GM21367 (cell line): ENCODE results near the gene ATP9B.

Experiments
- ATAC-seq: cut with Tn5 transposase; IDR thresholded peaks from one replicate; pipeline ENCODE4 v1.9.1; 2021; ENCODE audit not compliant: unreplicated experiment

Gene ATP9B

GRCh38 chr18:79405019-79405780, 336.0 kb downstream of the ATP9B start:
- peak; percentile 2 for ATAC-seq

- ATAC-seq: peak; percentile 77
These were observed 336.8 kb downstream of the ATP9B start for GRCh38 chr18:79405781-79406575.

DNA sequence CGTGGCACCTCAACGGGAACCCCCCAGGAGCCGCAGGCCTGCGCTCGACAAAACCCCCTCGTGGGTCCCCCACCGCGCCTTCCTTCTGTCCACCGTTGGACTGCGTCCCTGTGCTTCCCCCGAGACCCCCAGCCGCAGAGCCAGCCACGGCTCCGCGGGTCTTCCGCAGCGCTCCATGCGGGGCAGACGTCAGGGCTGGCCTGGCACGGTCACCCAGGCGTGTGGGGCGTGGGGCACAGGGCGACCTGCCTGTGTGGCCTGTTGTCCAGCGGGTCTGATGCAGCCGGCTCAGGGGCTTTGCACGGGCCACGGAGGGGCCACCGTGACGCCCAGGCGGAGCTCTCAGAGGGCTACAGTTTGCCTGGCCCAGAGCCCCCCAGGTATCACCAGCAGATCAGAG, 337.5 kb downstream of the ATP9B start:
- ATAC-seq: no peak

- ATAC-seq: no peak
These were observed 340.1 kb downstream of the ATP9B start for GRCh38 chr18:79409313-79409712.

GRCh38 chr18:79410171-79410641, 341.0 kb downstream of the ATP9B start:
- ATAC-seq: no peak

GRCh38 chr18:79410731-79411613, 341.8 kb downstream of the ATP9B start:
- ATAC-seq: no peak

GRCh38 chr18:79411614-79412526, 342.7 kb downstream of the ATP9B start:
- ATAC-seq: no peak

GRCh38 chr18:79413025-79413424, 343.8 kb downstream of the ATP9B start:
- no peak for ATAC-seq

GRCh38 chr18:79413426-79413825, 344.2 kb downstream of the ATP9B start:
- ATAC-seq: no peak

DNA sequence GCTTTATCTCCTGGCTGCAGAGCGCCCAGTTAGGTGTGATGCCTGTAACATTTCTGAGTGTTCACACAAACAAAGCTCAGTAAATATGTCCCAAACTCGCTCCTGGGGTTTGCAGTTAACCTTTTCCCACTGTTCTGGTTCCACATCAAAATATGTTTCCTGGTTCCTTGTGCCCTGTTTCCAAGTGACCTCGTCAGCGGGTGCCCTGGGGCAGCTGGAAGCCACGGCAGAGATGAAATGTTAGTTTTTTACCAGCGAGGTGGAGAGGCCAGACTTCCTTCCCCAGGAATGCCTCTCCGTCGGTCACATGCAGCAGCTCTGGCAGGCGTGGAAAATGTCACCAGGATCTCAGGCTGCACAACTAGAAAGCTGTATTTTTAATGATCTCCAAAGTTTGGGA, 344.7 kb downstream of the ATP9B start:
- ATAC-seq: no peak

DNA sequence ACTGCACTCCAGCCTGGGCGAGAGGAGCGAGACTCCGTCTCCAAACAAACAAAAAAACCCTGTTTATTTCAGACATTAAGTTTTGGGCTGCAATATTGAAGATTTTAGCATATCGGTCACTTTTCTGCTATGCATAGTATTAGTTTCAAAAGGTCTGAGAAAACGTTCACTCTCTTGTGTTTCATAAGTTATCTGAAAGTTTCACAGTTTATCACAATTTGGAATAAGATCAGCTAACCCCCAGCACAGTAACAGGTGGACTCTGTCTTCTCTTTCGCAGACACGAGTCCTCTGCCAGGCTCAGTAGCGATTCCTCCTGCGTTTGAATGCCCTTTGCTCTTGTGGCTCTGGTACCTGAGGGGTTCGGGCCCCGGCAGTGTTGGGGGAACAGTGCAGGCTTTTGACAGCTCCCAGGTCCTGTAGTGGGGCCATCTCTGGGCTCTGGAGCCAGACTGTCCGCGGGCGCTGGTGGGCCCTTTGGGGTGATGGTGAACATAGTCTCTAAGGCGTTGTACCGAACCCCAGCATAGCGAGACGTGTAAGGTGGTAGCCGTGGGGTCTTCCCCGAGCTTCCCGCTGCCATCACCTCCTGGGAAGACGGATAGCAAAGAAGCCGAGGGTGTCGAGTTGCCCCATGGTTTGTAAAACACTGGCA, 347.0 kb downstream of the ATP9B start:
- ATAC-seq: no peak

- no peak for ATAC-seq
These were observed 347.5 kb downstream of the ATP9B start for GRCh38 chr18:79416677-79417052.

DNA sequence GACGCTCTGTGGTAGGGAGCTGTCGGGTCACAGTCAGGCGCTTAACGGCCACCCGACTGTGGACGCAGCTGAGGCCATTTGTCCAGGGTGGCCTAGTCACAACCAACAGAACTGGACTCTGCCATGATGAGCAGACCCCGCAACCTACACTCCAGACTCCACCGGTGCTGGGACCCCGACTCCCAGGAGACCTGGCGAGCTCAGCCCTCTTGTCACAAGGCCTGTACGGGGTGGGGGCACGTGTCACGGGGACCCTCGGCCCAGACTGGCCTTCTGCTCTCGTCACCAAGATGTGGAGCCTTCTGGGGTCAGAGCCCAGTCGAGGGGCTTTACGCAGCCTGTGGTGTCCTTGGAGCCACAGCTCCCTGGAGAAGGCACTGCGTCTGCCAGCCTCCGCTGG, 349.0 kb downstream of the ATP9B start:
- no peak for ATAC-seq

- no peak for ATAC-seq
These were observed 349.4 kb downstream of the ATP9B start for GRCh38 chr18:79418642-79419041.

- no peak for ATAC-seq
These were observed 351.0 kb downstream of the ATP9B start for GRCh38 chr18:79420033-79420745.

DNA sequence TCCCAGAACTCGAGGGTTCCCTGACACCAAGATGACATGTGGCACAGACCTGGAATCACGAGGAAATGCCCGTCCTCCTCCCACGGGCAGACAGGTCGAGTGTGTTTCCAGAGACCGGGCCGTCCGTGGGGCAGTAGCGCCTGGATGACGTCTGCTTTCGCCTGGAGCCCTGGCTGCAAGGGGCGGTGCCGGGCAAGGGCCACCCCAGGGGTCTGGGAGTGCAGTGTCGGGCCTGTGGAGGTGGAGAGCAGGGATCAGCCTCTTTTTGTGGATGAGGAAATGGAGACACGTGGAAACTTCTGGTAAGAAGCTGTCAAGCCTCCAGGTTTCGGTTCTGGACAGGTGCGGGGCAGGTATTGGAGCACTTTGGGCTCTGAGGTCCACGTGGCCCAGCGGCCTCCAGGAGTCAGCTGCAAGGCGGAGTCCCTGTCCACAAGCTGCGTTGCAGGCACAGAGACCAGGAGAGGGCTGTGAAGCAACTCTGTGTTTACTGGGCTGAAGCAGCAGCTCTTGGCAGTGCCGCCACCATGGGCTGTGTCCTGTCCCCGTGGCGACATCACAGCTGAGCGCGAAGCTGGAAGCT, 352.2 kb downstream of the ATP9B start:
- ATAC-seq: no peak

DNA sequence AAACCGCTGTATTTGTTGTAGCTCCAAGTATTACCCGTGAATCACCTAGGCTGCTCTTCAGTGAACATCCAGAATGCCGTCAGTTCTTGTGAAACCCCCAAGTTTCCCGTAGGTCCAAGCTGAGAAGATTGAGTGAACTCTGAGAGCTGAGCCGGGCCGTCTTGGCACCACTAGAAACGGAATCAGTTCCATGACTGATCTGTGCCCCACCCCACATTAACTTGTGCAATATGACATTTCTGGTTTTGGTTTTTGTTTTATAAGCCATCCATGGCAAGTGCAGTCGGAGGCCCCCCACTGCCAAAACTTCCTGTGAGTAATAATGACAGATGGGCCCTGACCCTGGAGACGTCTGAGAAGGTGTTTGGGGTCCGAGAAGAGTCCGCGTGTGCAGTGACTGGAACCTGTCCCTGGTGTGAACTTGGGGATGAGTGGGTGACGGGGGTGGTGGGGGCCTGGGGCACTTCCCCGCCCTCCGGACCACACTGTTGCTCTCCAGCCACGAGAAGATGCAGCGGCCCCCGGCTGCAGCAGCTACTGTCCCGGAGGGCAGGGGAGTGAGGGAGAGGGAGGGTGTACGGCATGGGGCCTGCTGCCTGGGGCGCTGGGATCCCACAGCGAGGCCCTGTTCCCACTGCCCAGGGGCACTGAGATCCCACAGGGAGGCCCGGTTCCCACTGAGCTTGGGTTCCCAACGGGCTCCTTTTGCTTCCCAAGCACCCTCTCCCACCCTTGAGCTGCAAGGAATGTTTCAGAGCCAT, 353.0 kb downstream of the ATP9B start:
- no peak for ATAC-seq

GRCh38 chr18:79422783-79423165, 353.6 kb downstream of the ATP9B start:
- no peak for ATAC-seq
